GM19043 (cell line): ENCODE data around the gene FAM13A.
"Not testable (repeated sequence)": the region's sequence is repeated elsewhere in the genome, so short reads cannot be mapped to it uniquely, and the experiment has no call there.

Source experiments
- ATAC-seq: cut with Tn5 transposase; IDR thresholded peaks from one replicate; pipeline ENCODE4 v1.9.1; 2021; ENCODE audit warnings: low read depth; ENCODE audit not compliant: unreplicated experiment

The FAM13A gene

GRCh38 chr4:89056953-89057398 is at the start of gene FAM13A:
Gene FAM13A (minus strand): TSS chr4:89057185. CDS start chr4:89056964, 221 bp downstream.
- peak; percentile 65 for ATAC-seq

- ATAC-seq: no peak
These were observed 48.7 kb upstream of the FAM13A start for GRCh38 chr4:89105726-89106125.

DNA sequence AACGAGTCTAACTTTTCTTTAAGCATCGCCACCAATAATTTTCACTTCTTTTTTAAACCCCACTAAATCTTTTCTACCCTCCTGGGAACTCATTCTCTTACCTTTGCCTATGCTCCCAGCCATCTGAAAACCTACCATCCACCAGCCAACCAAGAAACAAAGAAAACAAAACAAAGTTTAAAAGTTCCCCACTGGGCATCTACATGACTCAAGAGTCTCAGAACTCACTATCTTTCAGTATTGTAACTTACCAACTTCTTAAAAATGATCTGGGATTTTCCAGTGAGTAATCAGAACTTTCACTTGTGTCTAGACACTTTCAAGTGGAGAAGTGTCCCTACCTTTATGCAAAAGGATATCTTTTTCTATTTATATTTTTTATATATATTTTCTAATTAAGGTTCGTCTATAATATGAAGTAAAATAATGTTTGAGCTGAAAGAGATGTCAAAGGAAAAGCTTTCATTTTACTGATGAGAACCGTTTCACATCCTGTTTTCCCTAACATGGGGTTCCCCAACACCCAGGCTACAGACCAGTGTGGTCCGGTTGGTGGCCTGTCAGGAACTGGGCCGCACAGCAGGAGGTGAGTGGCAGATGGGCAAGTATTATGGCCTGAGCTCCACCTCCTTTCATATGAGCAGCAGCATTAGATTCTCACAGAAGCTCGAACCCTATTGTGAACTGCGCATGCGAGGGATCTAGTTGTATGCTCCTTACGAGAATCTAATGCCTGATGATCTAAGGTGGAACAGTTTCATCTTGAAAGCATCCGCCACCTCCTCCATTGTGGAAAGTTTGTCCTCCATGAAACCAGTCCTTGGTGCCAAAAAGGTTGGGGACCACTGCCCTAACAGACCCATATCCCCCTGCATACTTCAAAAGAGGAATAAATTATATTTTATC is 44.5 kb upstream of the FAM13A start:
- peak; percentile 88 for ATAC-seq

DNA sequence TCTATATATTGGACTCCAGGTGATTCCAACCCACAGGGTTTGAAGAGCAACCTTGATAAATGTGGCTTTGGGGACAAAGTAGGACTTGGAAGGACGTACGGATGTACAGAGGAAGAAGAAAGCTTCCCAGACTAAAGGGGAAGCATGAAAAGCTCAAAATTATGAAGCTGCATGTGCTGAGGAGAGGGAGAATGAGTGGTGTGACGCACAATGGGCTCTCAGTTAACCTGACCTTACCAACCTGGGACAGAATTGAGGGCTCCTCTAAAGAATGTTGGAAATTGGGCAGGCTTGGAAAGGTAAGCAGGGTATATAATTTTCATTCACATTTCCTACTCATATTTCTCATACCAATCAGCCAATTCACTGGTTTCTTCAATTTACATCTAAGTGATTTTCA is 43.9 kb upstream of the FAM13A start:
- peak; percentile 8 for ATAC-seq

DNA sequence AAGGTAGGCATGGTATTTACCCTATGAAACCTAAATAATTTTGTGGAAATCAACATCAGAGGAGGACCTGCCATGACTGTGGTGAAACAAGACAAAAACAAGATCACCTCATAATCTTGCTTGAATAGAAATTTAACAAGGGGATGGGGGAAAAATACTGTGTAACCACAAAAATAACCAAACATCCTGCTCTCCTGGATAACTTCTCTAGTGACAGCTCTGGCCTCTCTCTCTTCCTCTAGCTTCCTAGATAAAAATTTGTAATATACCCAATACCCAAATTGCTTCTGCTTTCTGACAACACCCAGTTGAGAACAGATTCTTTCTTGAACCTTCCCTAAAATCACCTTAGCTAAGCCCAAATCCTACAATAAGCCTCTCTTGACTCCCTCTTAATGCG is 42.5 kb upstream of the FAM13A start:
- ATAC-seq: no peak

- ATAC-seq: no peak
These were observed 42.0 kb upstream of the FAM13A start for GRCh38 chr4:89099034-89099433.

- no peak for ATAC-seq
These were observed 21.3 kb upstream of the FAM13A start for GRCh38 chr4:89078300-89078699.

DNA sequence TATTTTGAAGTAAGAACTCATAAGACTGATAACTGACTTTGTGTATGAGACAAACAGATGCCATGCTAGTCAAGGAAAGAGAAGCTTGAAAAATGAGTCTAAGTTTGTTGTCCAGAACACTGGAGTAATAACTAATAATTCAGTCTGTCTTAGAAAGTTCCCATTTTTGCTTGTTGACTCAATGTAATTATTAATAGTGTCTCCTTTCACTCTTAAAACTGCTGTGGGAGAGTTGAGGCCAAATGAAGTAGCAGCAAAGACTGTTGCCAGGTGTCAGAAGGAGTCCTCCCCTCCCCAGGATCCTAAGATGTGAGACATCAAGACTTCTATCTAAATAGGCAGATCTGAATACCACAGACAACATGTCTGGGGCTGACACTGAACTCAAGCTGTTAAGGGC is 20.8 kb upstream of the FAM13A start:
- no peak for ATAC-seq

GRCh38 chr4:89072921-89073320 is 15.9 kb upstream of the FAM13A start:
- ATAC-seq: no peak

- ATAC-seq: no peak
These were observed 14.3 kb upstream of the FAM13A start for GRCh38 chr4:89071311-89071710.

DNA sequence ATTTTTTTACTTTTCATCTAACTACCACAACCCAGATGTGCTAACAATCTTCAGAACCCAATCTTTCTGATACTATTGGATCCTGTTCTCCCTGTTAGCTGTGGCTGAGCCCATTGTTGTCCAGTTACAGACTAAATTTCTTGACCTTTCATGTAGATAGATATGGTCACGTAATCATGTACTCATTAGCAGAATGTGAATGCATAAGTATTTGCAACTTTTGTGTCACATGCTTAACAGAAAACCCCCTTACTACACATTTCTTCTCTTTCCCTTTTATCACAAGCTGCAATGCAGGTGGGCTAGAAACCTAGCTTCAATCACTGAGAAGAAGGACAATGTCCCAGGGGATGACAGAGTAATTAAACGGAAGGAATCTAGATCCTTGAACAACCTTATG is 13.1 kb upstream of the FAM13A start:
- ATAC-seq: peak; percentile 44

- peak; percentile 82 for ATAC-seq
These were observed 12.5 kb upstream of the FAM13A start for GRCh38 chr4:89069481-89069880.

DNA sequence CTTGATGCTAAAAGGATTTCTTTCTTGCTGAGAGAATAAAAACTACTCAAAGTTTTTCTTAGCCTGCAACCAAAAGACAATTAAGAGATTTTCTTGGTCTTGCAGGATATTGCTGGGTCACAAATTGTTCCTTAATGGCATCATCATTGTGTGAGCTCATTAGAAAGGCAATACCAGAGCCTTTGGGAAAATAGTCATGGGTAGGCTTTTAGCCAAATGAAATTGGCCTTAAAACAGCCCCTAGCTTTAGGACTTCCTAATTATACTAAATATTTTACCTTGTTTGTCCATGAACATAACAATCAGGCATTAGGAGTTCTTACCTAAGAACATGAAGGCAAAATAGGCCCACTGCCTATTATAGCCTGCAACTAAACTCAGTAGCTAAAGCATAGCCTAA is 10.4 kb upstream of the FAM13A start:
- no peak for ATAC-seq

- no peak for ATAC-seq
These were observed 7.9 kb upstream of the FAM13A start for GRCh38 chr4:89064848-89065247.

DNA sequence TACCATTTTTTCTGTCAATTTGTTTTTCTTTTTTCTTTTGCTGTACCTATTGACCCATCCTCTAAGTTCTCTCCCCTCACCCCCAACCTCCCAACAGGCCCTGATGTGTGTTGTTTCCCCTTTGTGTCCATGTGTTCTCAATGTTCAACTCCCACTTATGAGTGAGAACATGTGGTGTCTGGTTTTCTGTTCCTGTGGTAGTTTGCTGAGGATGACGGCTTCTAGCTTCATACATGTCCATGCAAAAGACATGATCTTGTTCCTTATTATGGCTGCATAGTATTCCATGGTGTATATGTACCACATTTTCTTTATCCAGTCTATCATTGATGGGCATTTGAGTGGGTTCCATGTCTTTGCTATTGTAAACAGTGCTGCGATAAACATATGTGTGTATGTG is 859 bp upstream of the FAM13A start:
- not testable (repeated sequence) for ATAC-seq

- peak; percentile 37 for ATAC-seq
These were observed 563 bp downstream of the FAM13A start for GRCh38 chr4:89056292-89056952.

DNA sequence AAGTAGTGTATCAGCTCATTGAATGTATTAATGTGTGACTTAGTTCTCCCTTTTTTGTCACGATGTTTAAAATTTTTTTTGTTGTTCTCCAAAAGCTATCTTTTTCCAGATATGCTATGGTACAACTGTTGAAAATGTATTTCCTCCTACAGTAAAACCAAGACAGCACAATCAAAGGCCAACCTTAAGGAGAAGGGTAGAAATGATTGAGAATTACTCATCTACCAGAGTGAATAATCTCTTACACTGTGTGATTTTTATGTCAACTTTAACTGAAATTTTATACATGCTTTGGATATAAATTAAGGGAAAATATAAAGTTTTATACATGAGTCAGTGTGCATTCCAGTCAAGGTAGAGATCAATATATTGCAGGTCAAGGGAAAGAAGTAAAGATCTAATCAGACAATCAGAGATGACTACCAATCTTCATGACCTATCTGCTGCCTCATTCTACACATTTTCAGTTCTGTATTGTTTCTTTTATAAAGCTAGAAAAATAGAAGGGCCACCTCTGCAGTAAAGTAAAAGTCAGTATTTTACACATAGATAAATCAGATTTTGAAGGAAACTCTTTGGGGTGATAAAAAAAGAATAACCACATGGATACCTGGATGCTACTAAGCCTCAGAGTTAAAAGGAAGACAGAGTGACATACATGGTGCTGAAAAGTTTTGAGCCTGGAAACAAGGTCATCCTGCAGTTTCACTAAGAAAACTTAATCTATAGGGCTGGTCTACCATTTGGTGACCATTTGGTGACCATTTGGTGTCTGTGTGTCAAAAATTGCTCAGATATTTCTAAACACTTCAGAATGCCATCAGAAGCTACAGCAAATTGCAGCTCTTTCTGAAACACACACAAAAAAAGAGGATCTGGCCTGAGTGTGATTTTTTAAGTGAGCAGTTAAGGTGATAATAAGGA is 1.6 kb downstream of the FAM13A start:
- no peak for ATAC-seq

GRCh38 chr4:89054627-89055026 is 2.4 kb downstream of the FAM13A start:
- ATAC-seq: no peak

DNA sequence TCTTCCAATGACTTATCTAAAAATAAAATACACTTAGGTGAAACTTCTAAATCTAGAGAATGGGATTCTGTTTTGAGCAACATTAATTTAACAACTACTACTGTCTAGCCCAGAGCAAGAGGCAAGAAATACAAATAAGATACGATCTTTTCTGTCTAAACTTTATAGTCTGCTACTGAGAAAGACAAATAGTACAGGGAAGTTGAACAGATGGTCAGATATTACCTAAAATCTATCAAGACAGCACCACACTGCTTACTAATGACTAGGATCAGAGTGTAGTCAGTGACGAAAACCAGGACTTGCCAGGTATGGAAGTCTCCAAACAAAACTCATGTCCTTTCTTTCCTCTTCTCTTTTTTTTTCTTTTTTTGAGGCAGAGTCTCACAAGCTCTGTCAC is 7.1 kb downstream of the FAM13A start:
- ATAC-seq: no peak

- ATAC-seq: no peak
These were observed 7.9 kb downstream of the FAM13A start for GRCh38 chr4:89048906-89049601.
